Naive thymus-derived CD4-positive, alpha-beta T cell (primary cell): ENCODE results near the gene SUCLG1. TPM values are rescaled to one million over a fixed set of nuclear protein-coding genes. Genes with fewer than 3 reads are reported as not detected.

Experiments used
- ATAC-seq: fragments of 150-1000 bp; cut with Tn5 transposase; 2 replicates; pipeline ENCODE4 v1.10.0; 2021; ENCODE audit warnings: mild to moderate bottlenecking, moderate library complexity
- CTCF ChIA-PET: fragments of 350-600 bp; sonication (Branson Sonifier 250); formaldehyde crosslinking; loops from one replicate; lab custom pipeline; 2021; ENCODE audit warnings: antibody characterized with exemption; lab: Charles Lee
- POLR2A ChIA-PET: fragments of 350-600 bp; sonication (Branson Sonifier 250); formaldehyde crosslinking; loops from one replicate; lab custom pipeline; 2021; ENCODE audit warnings: antibody characterized with exemption, inconsistent platforms; lab: Charles Lee
- DNase-seq, 9 donors: peaks; one replicate each; pipeline versions ENCODE4 v3.0.0 to v3.0.0-alpha.2; 2020 to 2022; ENCODE audit warnings: mixed read lengths in 1 of 9
- H3K27ac ChIP-seq: one replicate; pipeline ENCODE4 v1.7.0; 2013; ENCODE audit warnings: mild to moderate bottlenecking, low read depth, low read length, moderate library complexity
- H3K27me3 ChIP-seq, 2 donors: one replicate each; pipeline ENCODE4 v1.7.0; 2013; ENCODE audit warnings: low read length in 2 of 2, mild to moderate bottlenecking in 2 of 2, moderate library complexity in 2 of 2; ENCODE audit not compliant: control insufficient read depth in 2 of 2, insufficient read depth in 2 of 2
- H3K36me3 ChIP-seq, 3 experiments: 1 replicate in 2 of 3; 2 replicates in 1 of 3; pipeline ENCODE4 v1.7.0; 2013; ENCODE audit warnings: low read length in 3 of 3, mild to moderate bottlenecking in 3 of 3, moderate library complexity in 1 of 3; ENCODE audit not compliant: insufficient read depth in 3 of 3, control insufficient read depth in 2 of 3
- H3K4me1 ChIP-seq, 2 donors: one replicate each; pipeline ENCODE4 v1.7.0; 2013; ENCODE audit warnings: low read length in 2 of 2, mild to moderate bottlenecking in 2 of 2, moderate library complexity in 1 of 2; ENCODE audit not compliant: control insufficient read depth in 2 of 2, insufficient read depth in 2 of 2
- H3K4me3 ChIP-seq: 2 replicates; pipeline ENCODE4 v1.7.0; 2013; ENCODE audit warnings: mild to moderate bottlenecking, low read length
- H3K9me3 ChIP-seq, 3 experiments: 1 replicate in 2 of 3; 2 replicates in 1 of 3; pipeline ENCODE4 v1.7.0; 2013; ENCODE audit warnings: low read length in 3 of 3; ENCODE audit not compliant: control insufficient read depth in 2 of 3
- H3K27ac Mint-ChIP-seq, 9 donors: one replicate each; pipeline ENCODE4 v1.8.0; 2020 to 2022; ENCODE audit warnings: mixed read lengths in 9 of 9, mild to moderate bottlenecking in 8 of 9, moderate library complexity in 5 of 9, inconsistent platforms in 2 of 9
- H3K27me3 Mint-ChIP-seq, 5 donors: one replicate each; pipeline ENCODE4 v1.8.0; 2021 to 2022; ENCODE audit warnings: mixed read lengths in 5 of 5, mild to moderate bottlenecking in 1 of 5
- H3K36me3 Mint-ChIP-seq, 5 donors: one replicate each; pipeline ENCODE4 v1.8.0; 2020 to 2022; ENCODE audit warnings: mixed read lengths in 5 of 5, mild to moderate bottlenecking in 3 of 5, inconsistent platforms in 1 of 5
- H3K4me1 Mint-ChIP-seq, 7 donors: one replicate each; pipeline ENCODE4 v1.8.0; 2020 to 2022; ENCODE audit warnings: mixed read lengths in 7 of 7, mild to moderate bottlenecking in 3 of 7, inconsistent platforms in 1 of 7
- H3K4me3 Mint-ChIP-seq, 10 donors: one replicate each; pipeline ENCODE4 v1.8.0; 2020 to 2022; ENCODE audit warnings: mild to moderate bottlenecking in 10 of 10, mixed read lengths in 10 of 10, moderate library complexity in 6 of 10, inconsistent platforms in 2 of 10
- H3K9me3 Mint-ChIP-seq, 11 donors: one replicate each; pipeline ENCODE4 v1.8.0; 2020 to 2022; ENCODE audit warnings: mixed read lengths in 11 of 11, mild to moderate bottlenecking in 4 of 11, inconsistent platforms in 1 of 11, moderate library complexity in 1 of 11
- intact Hi-C, 2 donors: fragments of 100-400 bp; cut with micrococcal nuclease; formaldehyde crosslinking; loops; one replicate each; pipeline ENCODE4 v1.15.1; 2023
- polyA plus RNA-seq, 2 donors: library from polyadenylated mRNA; unstranded; fragments of 300-500 nt; fragmentation: Illumina TruSeq; gene quantifications; one replicate each; pipeline ENCODE4 v1.2.3, GENCODE V29; 2021
- total RNA-seq, 6 experiments: library from RNA in 5 of 6; stranded (reverse) in 5 of 6; gene quantifications; 1 replicate in 5 of 6; 2 replicates in 1 of 6; pipeline ENCODE4 v1.2.3 and lab custom pipeline; 2021 to 2026

Gene SUCLG1
- total and polyA plus RNA-seq, 7 experiments from 2014 or later, result 45.1 to 85.9 (median 50.7) TPM

GRCh38 chr2:84494070-84494469, 35.0 kb upstream of the SUCLG1 start:
- no peak overlapping the region for H3K27ac Mint-ChIP-seq
- POLR2A ChIA-PET, result no interaction called here
- DNase-seq (no peak), ATAC-seq (no peak)
- no peak overlapping the region for H3K27ac ChIP-seq
- no peaks in the 10 kb centered on the region for H3K9me3 ChIP-seq
- peaks cover 9 to 27% (median 25%) of the 10 kb centered on the region in 7 donors for H3K4me1 Mint-ChIP-seq
- no peaks in the 10 kb centered on the region for H3K27me3 ChIP-seq
- peaks cover 0 to 12% (median 0%) of the 10 kb centered on the region in 5 donors for H3K27me3 Mint-ChIP-seq
- H3K36me3 ChIP-seq, result no peaks in the 10 kb centered on the region
- H3K4me1 ChIP-seq, result peaks cover 0 to 5% of the 10 kb centered on the region in 2 donors
- CTCF ChIA-PET, result interaction anchor here (1.4 to 3.3 kb wide), 3 partner anchors 386 to 432 kb away, joined by 4 to 18 read pairs (median 10); no protein-coding TSS in a partner anchor
- H3K36me3 Mint-ChIP-seq, result no peaks in the 10 kb centered on the region
- H3K4me3 ChIP-seq, result no peak overlapping the region
- no peaks in the 10 kb centered on the region for H3K9me3 Mint-ChIP-seq
- intact Hi-C loops, result loop anchor here in 1 of 2 donors (2.0 kb wide), 2 partner anchors 247 to 363 kb away; no protein-coding TSS in a partner anchor
- no peak overlapping the region for H3K4me3 Mint-ChIP-seq

- POLR2A ChIA-PET, result interaction anchor here (0.6 to 3.4 kb wide), 4 partner anchors 165 to 516 kb away, joined by 3 to 9 read pairs (median 3); partner anchors contain the start of gene TRABD2A
- no peaks in the 10 kb centered on the region for H3K27me3 ChIP-seq
- intact Hi-C loops, result no loop called here
- H3K36me3 ChIP-seq, result no peaks in the 10 kb centered on the region
- peaks cover 0 to 12% (median 0%) of the 10 kb centered on the region in 5 donors for H3K27me3 Mint-ChIP-seq
- DNase-seq (no peak), ATAC-seq (no peak)
- H3K4me1 Mint-ChIP-seq, result peaks cover 9 to 22% (median 20%) of the 10 kb centered on the region in 7 donors
- H3K9me3 Mint-ChIP-seq, result peaks cover 0 to under 1% (median 0%) of the 10 kb centered on the region in 11 donors
- no peak overlapping the region for H3K4me3 ChIP-seq
- H3K27ac Mint-ChIP-seq, result no peak overlapping the region
- no peak overlapping the region for H3K27ac ChIP-seq
- H3K9me3 ChIP-seq, result no peaks in the 10 kb centered on the region
- H3K4me3 Mint-ChIP-seq, result no peak overlapping the region
- H3K36me3 Mint-ChIP-seq, result no peaks in the 10 kb centered on the region
- H3K4me1 ChIP-seq, result peaks cover 0 to 5% of the 10 kb centered on the region in 2 donors
- CTCF ChIA-PET, result interaction anchor here (0.7 to 3.3 kb wide), 6 partner anchors 9 to 433 kb away, joined by 3 to 18 read pairs (median 4); no protein-coding TSS in a partner anchor
Observed at GRCh38 chr2:84493514-84493913, 34.4 kb upstream of the SUCLG1 start.

- CTCF ChIA-PET, result interaction anchor here (0.6 to 3.3 kb wide), 5 partner anchors 34 to 804 kb away, joined by 3 to 18 read pairs (median 3); no protein-coding TSS in a partner anchor
- no peak overlapping the region for H3K27ac Mint-ChIP-seq
- DNase-seq (peak in 1 of 9 donors; percentile 10), ATAC-seq (no peak)
- intact Hi-C loops, result no loop called here
- no peak overlapping the region for H3K4me3 Mint-ChIP-seq
- Histone ChIP-seq H3K4me3 (no peak overlapping the region), H3K27ac (no peak overlapping the region), H3K27me3 (no peaks in the 10 kb centered on the region), H3K9me3 (no peaks in the 10 kb centered on the region), H3K36me3 (no peaks in the 10 kb centered on the region), H3K4me1 (peaks cover 0 to 5% of the 10 kb centered on the region in 2 donors)
- POLR2A ChIA-PET, result interaction anchor here (0.6 to 3.4 kb wide), 3 partner anchors 166 to 389 kb away, joined by 3 to 9 read pairs (median 3); partner anchors contain the start of gene TRABD2A
- H3K36me3 Mint-ChIP-seq, result no peaks in the 10 kb centered on the region
- peaks cover 0 to 12% (median 0%) of the 10 kb centered on the region in 5 donors for H3K27me3 Mint-ChIP-seq
- peaks cover 0 to 2% (median 0%) of the 10 kb centered on the region in 11 donors for H3K9me3 Mint-ChIP-seq
- H3K4me1 Mint-ChIP-seq, result peaks cover 6 to 12% (median 11%) of the 10 kb centered on the region in 7 donors
Observed at GRCh38 chr2:84492571-84492970, 33.5 kb upstream of the SUCLG1 start.

- Histone ChIP-seq H3K4me1 (peaks cover 0 to 5% of the 10 kb centered on the region in 2 donors), H3K36me3 (no peaks in the 10 kb centered on the region), H3K9me3 (no peaks in the 10 kb centered on the region), H3K27ac (no peak overlapping the region), H3K4me3 (no peak overlapping the region), H3K27me3 (no peaks in the 10 kb centered on the region)
- Mint-ChIP-seq H3K36me3 (no peaks in the 10 kb centered on the region), H3K4me1 (peaks cover 6 to 9% (median 7%) of the 10 kb centered on the region in 7 donors), H3K27me3 (peaks cover 0 to 12% (median 0%) of the 10 kb centered on the region in 5 donors), H3K4me3 (no peak overlapping the region), H3K27ac (no peak overlapping the region), H3K9me3 (peaks cover 0 to 2% (median 0%) of the 10 kb centered on the region in 11 donors)
- POLR2A ChIA-PET, result interaction anchor here (0.6 to 3.4 kb wide), 2 partner anchors 390 to 405 kb away, joined by 3 to 9 read pairs; partner anchors contain the start of gene TRABD2A
- no peak for DNase-seq
- intact Hi-C loops, result no loop called here
- ATAC-seq, result no peak
- CTCF ChIA-PET, result interaction anchor here (0.6 to 3.3 kb wide), 5 partner anchors 9 to 793 kb away, joined by 3 to 18 read pairs (median 4); no protein-coding TSS in a partner anchor
Observed at GRCh38 chr2:84491741-84492140, 32.7 kb upstream of the SUCLG1 start.

GRCh38 chr2:84491256-84491655, 32.2 kb upstream of the SUCLG1 start:
- no peak overlapping the region for H3K27ac ChIP-seq
- ChIA-PET CTCF (interaction anchor here (1.1 to 3.3 kb wide), 4 partner anchors 9 to 794 kb away, joined by 3 to 18 read pairs (median 4); no protein-coding TSS in a partner anchor), POLR2A (interaction anchor here (0.6 to 3.4 kb wide), 2 partner anchors 390 to 406 kb away, joined by 3 to 9 read pairs; partner anchors contain the start of gene TRABD2A)
- no peak overlapping the region for H3K4me3 Mint-ChIP-seq
- H3K9me3 ChIP-seq, result no peaks in the 10 kb centered on the region
- no peak overlapping the region for H3K27ac Mint-ChIP-seq
- peaks cover 6 to 9% (median 7%) of the 10 kb centered on the region in 7 donors for H3K4me1 Mint-ChIP-seq
- peaks cover 0 to 12% (median 0%) of the 10 kb centered on the region in 5 donors for H3K27me3 Mint-ChIP-seq
- ATAC-seq, result no peak
- intact Hi-C loops, result no loop called here
- H3K36me3 ChIP-seq, result no peaks in the 10 kb centered on the region
- H3K27me3 ChIP-seq, result no peaks in the 10 kb centered on the region
- no peak overlapping the region for H3K4me3 ChIP-seq
- no peak for DNase-seq
- peaks cover 0 to 5% of the 10 kb centered on the region in 2 donors for H3K4me1 ChIP-seq
- H3K9me3 Mint-ChIP-seq, result peaks cover 0 to 2% (median 0%) of the 10 kb centered on the region in 11 donors
- H3K36me3 Mint-ChIP-seq, result no peaks in the 10 kb centered on the region

GRCh38 chr2:84487298-84487996, 28.4 kb upstream of the SUCLG1 start:
- CTCF ChIA-PET, result no interaction called here
- DNase-seq, result no peak
- intact Hi-C loops, result no loop called here
- Histone ChIP-seq H3K4me3 (no peak overlapping the region), H3K4me1 (peaks cover 0 to 3% of the 10 kb centered on the region in 2 donors), H3K27me3 (no peaks in the 10 kb centered on the region), H3K9me3 (no peaks in the 10 kb centered on the region), H3K27ac (no peak overlapping the region), H3K36me3 (no peaks in the 10 kb centered on the region)
- no peaks in the 10 kb centered on the region for H3K36me3 Mint-ChIP-seq
- peaks cover 0 to 2% (median 0%) of the 10 kb centered on the region in 11 donors for H3K9me3 Mint-ChIP-seq
- POLR2A ChIA-PET, result no interaction called here
- H3K27me3 Mint-ChIP-seq, result peaks cover 0 to 6% (median 0%) of the 10 kb centered on the region in 5 donors
- no peak overlapping the region for H3K27ac Mint-ChIP-seq
- no peak for ATAC-seq
- H3K4me1 Mint-ChIP-seq, result peaks cover 0 to 7% (median 3%) of the 10 kb centered on the region in 7 donors
- no peak overlapping the region for H3K4me3 Mint-ChIP-seq
